ENCODE measurements around the gene KLF13.

KLF13 gene

GRCh38 chr15:31317017-31317416, 9.6 kb upstream of the KLF13 start:
- DNase-seq (ENCODE audit: low spot score): no peak

DNA sequence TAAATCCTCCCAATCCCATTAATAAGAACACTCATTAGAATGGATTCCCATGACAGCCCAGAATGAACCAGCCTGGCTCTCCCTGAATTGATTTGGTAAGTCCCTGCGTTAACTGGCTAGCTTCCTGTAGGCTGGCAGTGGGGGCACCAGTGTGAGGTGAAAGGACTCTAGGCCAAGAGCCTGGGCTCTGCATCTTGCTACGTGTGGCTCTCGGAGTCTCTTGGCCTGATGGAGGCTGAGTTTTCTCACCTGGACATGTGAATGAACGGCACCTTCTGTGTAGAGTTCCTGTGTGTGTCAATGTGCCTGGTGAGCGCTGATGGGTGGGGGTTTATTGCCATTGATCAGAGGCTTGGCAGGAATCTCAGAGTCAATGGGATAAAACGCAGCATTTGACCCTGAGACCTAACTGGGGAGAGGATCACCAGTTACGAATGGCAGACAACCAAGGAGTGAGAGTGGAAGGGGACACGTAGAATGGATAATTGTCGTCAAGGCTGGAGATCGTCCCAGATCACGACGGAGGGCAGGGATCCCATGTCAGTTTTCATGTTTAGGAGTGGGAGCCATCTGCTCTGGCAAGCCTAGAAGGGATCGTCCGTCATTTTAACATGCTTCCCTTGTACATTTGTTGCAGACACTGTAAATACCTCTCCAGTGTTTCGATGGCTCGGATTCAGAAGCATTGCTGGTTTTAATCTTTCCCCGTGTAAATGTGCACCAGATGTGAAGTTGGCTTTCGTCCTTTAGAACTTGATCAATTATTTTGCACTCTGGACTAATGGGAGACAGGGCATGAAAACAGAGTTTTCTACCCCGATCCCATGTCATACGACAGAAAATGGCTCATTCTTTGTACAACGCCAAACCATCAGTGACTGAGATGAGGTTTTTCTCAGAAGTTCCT, 9.0 kb upstream of the KLF13 start:
- DNase-seq (ENCODE audit: low spot score): no peak

GRCh38 chr15:31318429-31318828, 8.2 kb upstream of the KLF13 start:
- DNase-seq (ENCODE audit: low spot score): no peak

GRCh38 chr15:31320022-31320421, 6.6 kb upstream of the KLF13 start:
- DNase-seq (ENCODE audit: low spot score): no peak

DNA sequence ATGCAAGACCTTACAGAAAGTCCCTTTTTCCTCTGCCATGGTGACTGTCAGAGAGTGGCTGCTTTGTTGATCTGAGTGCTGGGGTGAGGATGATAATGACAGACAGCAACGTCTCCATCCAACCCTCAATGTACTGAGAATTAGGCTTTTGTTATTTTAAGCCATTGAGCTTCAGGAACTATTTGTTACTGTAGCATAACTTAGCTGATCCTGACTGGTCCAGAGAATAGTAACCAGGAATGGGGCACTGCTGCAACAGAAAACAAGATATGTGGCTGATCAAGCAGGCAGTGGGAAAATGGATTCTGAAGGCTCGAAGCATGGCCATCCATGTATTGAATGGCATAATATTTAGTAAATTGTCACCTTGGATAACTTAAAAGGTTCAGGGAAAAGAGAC, 5.2 kb upstream of the KLF13 start:
- no peak for DNase-seq (ENCODE audit: low spot score)

- DNase-seq (ENCODE audit: low spot score): no peak
Measured at GRCh38 chr15:31322504-31322903, 4.1 kb upstream of the KLF13 start.

GRCh38 chr15:31323627-31324026, 3.0 kb upstream of the KLF13 start:
- no peak for DNase-seq (ENCODE audit: low spot score)

DNA sequence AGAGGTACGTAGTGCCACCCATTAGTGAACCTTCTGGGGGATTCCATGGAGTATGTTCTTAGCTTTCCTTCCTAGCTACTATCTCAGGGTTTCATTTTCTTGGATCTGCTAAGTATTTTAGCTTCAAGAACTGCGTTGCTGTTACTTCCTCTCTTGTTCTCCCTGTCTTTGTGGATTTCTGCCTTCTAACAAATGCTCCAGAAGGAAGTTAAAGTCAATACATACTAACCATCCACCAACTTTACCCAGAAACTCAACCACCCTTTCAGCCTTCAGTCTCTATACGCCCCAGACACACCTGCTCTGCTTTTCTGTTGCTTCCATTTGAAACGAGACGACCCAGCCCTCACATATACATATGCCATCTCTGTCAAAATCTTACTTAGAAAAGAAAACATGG, 2.4 kb upstream of the KLF13 start:
- no peak for DNase-seq (ENCODE audit: low spot score)

DNA sequence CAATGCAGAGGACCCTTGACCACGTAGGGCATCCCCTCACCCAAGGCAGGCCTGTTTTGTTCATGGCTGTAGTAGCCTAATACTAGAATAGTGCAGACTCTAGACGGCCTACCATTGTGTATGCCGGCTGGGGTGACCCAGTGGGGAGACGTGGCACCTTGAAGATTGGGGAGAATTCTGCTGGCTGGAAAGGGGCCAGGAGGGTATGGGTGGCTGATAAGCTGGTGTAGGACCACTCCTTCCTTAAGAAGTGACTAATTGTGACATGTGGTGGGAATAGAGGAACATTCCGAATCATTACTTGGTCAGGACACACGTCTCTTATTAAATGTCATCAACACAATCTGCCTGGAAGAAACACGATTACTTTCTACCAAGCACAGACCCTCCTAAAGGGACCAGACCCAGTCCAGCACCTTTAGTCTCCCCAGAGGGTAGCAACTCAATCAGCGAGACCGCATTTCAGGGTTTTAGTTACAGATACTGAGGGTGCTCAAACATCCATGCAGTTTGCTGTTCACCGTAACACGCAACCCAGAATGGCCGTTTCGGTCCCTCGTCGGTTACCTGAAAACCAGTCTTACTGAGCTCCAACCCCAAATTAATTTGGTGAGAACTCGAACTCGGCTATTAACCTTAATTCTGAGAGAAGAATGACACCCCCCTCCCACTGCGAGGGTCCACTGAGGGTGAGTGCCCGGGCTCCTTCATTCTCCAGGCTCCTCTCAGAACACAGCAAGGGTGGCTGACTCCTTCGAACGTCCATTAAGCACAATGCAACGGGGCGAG, 1.6 kb upstream of the KLF13 start:
- DNase-seq (ENCODE audit: low spot score): no peak

- no peak for DNase-seq (ENCODE audit: low spot score)
Measured at GRCh38 chr15:31325595-31326155, 960 bp upstream of the KLF13 start.

GRCh38 chr15:31326875-31327668, 437 bp downstream of the KLF13 start:
- no peak for DNase-seq (ENCODE audit: low spot score)

- DNase-seq (ENCODE audit: low spot score): peak; percentile 56
Measured at GRCh38 chr15:31327669-31328427, 1.2 kb downstream of the KLF13 start.

- no peak for DNase-seq (ENCODE audit: low spot score)
Measured at GRCh38 chr15:31328428-31328968, 1.9 kb downstream of the KLF13 start.

GRCh38 chr15:31328969-31329639, 2.5 kb downstream of the KLF13 start:
- no peak for DNase-seq (ENCODE audit: low spot score)

GRCh38 chr15:31329640-31330010, 3.0 kb downstream of the KLF13 start:
- no peak for DNase-seq (ENCODE audit: low spot score)

GRCh38 chr15:31330111-31330785, 3.6 kb downstream of the KLF13 start:
- DNase-seq (ENCODE audit: low spot score): no peak

- DNase-seq (ENCODE audit: low spot score): no peak
Measured at GRCh38 chr15:31330836-31331235, 4.2 kb downstream of the KLF13 start.

DNA sequence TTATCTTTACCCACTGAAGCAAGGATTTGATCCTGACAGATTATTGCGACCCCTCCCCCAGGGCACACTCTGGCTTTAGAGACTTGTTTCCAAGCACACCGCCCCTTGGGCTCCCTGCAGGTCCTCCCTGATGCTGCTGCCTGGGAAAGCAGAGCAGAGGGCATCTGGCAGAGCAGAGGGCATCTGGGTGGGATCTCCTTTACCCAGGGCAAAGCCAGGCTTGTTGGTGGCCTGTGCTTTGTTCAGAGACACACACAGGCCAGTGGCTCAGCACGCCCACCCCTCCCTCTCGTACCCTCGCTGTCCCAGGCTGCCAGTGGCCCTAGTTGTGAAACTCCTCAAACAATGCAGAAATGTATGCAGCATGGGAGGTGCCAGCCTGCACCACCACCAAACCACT, 4.8 kb downstream of the KLF13 start:
- DNase-seq (ENCODE audit: low spot score): no peak

DNA sequence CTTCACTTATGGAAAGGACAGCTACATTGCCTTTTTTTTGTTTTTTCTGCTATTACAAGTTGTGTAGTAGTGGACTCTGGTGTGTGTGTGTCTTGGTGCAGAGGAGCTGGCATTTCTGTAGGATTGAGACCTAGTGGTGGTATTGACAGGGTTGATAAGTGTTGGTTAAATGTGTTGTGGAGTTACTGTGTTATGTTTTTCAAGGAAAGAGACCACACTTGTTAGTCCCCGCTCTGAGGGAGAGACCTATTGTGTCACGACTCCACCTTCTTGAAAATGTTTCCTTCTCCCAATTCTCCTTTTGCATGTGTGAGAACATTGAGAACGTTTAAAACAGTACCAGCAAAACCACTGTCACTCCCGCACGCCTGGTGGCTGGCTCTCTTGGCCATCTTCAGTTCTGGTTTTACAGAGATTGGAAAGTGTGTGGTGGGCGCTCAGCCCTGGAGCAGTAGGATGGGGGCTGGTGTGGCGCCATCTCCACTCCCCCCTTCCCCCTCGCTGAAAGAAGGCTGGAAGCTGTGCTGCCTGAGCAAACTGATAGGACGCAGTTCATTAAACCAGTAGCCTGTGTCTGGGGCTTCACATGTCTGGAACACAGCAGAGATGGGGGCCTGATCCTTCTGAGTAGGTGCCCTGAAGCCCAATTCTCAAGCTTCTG, 5.5 kb downstream of the KLF13 start:
- no peak for DNase-seq (ENCODE audit: low spot score)
